ENCODE measurements around the gene CPS1.

Gene CPS1

DNA sequence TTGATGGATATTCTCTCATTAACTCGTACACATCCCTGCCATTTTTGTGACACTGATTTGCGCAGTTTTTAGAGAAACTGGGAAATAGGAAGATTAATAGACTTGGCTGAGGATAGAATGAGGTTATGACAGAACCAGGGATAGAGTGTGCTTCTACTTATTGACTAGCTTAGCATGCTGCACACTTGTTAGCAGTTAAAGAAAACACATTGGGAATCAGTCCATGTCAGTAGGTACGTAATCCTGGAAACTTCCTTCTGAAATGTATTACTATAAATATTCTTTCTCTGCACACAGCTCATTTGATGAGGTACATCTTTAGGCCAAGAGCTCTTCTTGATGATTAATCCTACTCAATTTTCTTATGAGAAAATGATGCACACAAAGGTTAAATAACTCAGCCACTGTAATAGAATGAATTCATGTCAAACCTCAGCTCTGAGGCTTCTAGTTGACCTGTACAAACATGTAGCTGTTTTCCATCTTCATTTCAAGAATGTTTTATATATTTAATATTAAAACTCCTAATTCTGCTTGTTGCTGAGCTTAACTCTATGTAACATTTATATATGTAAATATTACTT is 12.3 kb upstream of the CPS1 start:
- TF ChIP-seq L3MBTL2 (conservative IDR thresholded peaks at IDR 0.05): no peak
- TF ChIP-seq ZNF384 (IDR thresholded peaks at IDR 0.05): no peak
- TF ChIP-seq SP1 (IDR thresholded peaks at IDR 0.05): no peak
- no peak for TF ChIP-seq FOXM1 (IDR thresholded peaks at IDR 0.05; ENCODE audit: borderline replicate concordance)
- no peak for TF ChIP-seq SUZ12 (IDR thresholded peaks at IDR 0.05)
- TF ChIP-seq LEF1 (IDR thresholded peaks at IDR 0.05; ENCODE audit: borderline replicate concordance): no peak
- TF ChIP-seq FOXK2 (IDR thresholded peaks at IDR 0.05): no peak
- ChIA-PET POLR2A (no interaction called here), CTCF (no interaction called here)
- DNase-seq (ENCODE audit: extremely low spot score): no peak

DNA sequence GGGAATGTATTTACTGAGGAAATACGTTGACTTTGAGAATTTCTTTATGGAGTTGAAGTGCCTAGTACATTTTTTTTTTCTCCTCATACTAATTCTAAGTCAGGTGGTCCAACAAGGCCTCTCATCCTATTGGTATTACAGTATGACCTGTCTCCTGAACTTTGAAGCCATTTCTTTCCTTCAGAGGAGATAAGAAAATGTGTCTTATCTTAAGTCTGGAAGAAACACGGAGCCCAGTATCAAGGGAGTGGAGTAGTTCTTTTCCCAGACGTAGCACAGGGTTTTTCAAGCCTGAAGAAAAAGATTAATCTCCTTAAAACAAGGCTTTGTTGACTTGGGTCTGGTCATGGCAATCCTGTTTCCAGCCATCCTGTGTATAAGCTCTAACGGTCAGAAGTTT is 11.6 kb upstream of the CPS1 start:
- ChIA-PET POLR2A (no interaction called here), CTCF (no interaction called here)
- no peak for DNase-seq (ENCODE audit: extremely low spot score)
- no peak for TF ChIP-seq FOXM1 (IDR thresholded peaks at IDR 0.05; ENCODE audit: borderline replicate concordance)
- no peak for TF ChIP-seq FOXK2 (IDR thresholded peaks at IDR 0.05)
- no peak for TF ChIP-seq FOXA1 (IDR thresholded peaks at IDR 0.05)

DNA sequence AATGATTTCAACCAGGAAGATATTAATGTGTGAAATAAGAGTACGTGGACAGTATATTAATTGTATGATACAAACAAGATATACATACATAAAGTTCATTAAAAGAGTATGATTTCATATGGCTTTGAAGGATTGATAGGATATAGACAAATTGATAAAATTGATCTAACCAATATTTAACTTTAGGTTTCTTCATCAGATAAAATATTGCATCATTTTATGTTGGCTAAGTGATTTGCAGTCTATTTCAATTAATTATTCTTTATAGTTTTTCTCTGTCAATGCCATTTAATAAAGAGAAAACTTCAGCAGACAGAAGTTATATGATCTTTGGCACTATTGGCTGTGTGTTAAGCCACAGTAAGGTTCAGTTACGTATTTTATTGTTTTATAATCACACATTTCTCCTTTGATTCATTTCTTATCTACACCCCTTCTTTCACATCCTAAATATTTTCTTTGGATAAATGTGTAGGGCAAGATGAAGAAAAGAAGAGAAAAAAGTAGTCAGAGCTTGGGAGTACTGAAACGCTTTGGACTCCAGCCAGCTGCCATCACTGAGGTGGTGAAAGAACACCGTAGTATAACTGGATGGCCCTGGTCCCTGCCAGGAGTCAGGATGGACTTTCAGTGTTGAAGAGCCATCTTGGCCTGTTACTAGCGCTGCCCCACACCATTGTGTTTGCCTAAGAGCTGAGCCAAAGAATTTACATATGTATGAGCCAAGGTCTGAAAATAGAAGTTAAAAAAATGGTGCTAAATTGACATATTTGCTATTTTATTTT is 9.8 kb upstream of the CPS1 start:
- CTCF ChIA-PET: no interaction called here
- no peak for DNase-seq (ENCODE audit: extremely low spot score)
- TF ChIP-seq L3MBTL2 (conservative IDR thresholded peaks at IDR 0.05): no peak
- no peak for TF ChIP-seq LEF1 (IDR thresholded peaks at IDR 0.05; ENCODE audit: borderline replicate concordance)
- TF ChIP-seq, protein P1, sequence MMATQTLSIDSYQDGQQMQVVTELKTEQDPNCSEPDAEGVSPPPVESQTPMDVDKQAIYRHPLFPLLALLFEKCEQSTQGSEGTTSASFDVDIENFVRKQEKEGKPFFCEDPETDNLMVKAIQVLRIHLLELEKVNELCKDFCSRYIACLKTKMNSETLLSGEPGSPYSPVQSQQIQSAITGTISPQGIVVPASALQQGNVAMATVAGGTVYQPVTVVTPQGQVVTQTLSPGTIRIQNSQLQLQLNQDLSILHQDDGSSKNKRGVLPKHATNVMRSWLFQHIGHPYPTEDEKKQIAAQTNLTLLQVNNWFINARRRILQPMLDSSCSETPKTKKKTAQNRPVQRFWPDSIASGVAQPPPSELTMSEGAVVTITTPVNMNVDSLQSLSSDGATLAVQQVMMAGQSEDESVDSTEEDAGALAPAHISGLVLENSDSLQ (IDR thresholded peaks at IDR 0.05): no peak
- no peak for TF ChIP-seq ARNT (IDR thresholded peaks at IDR 0.05)
- no peak for TF ChIP-seq FOXA1 (IDR thresholded peaks at IDR 0.05)
- no peak for TF ChIP-seq FOXM1 (IDR thresholded peaks at IDR 0.05; ENCODE audit: borderline replicate concordance)
- TF ChIP-seq SP1 (IDR thresholded peaks at IDR 0.05): no peak
- TF ChIP-seq ZNF384 (IDR thresholded peaks at IDR 0.05): no peak
- TF ChIP-seq CTBP1 (IDR thresholded peaks at IDR 0.05; ENCODE audit: borderline replicate concordance): no peak
- no peak for TF ChIP-seq HDGF (IDR thresholded peaks at IDR 0.05; ENCODE audit: borderline replicate concordance)
- TF ChIP-seq ELF4 (IDR thresholded peaks at IDR 0.05): no peak
- POLR2A ChIA-PET: no interaction called here

DNA sequence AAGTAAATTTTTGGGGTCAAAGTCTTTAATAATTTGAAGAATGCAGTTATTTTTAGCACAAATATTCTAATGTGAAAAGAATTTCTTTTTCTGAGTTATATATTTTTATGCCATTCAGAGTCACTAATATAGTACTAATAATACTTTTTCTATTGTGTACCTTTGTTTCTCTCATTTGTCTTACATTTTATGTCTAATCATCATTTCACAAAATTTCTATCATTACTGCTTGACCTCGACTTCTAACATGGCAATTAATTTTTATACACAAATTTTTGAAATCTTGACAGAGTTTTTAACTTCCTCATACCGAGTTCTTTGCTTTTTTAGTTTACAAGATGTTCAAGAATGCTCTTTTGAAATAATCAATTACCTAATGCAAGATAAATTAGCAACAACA is 8.4 kb upstream of the CPS1 start:
- no peak for TF ChIP-seq ELF4 (IDR thresholded peaks at IDR 0.05)
- TF ChIP-seq FOXM1 (IDR thresholded peaks at IDR 0.05; ENCODE audit: borderline replicate concordance): no peak
- TF ChIP-seq ZNF384 (IDR thresholded peaks at IDR 0.05): no peak
- no peak for TF ChIP-seq SP1 (IDR thresholded peaks at IDR 0.05)
- TF ChIP-seq, protein P1 (IDR thresholded peaks at IDR 0.05): no peak
- TF ChIP-seq NFRKB (IDR thresholded peaks at IDR 0.05): no peak
- TF ChIP-seq CTBP1 (IDR thresholded peaks at IDR 0.05; ENCODE audit: borderline replicate concordance): no peak
- no peak for TF ChIP-seq BHLHE40 (IDR thresholded peaks at IDR 0.05; ENCODE audit: borderline replicate concordance)
- no peak for TF ChIP-seq HDGF (IDR thresholded peaks at IDR 0.05; ENCODE audit: borderline replicate concordance)
- TF ChIP-seq L3MBTL2 (conservative IDR thresholded peaks at IDR 0.05): no peak
- no peak for TF ChIP-seq TARDBP (IDR thresholded peaks at IDR 0.05)
- no peak for TF ChIP-seq FOXK2 (IDR thresholded peaks at IDR 0.05)
- TF ChIP-seq ARNT (IDR thresholded peaks at IDR 0.05): no peak
- no peak for TF ChIP-seq SUZ12 (IDR thresholded peaks at IDR 0.05)
- TF ChIP-seq LEF1 (IDR thresholded peaks at IDR 0.05; ENCODE audit: borderline replicate concordance): no peak
- TF ChIP-seq FOXA1 (IDR thresholded peaks at IDR 0.05): no peak
- ChIA-PET POLR2A (no interaction called here), CTCF (no interaction called here)
- DNase-seq (ENCODE audit: extremely low spot score): no peak

DNA sequence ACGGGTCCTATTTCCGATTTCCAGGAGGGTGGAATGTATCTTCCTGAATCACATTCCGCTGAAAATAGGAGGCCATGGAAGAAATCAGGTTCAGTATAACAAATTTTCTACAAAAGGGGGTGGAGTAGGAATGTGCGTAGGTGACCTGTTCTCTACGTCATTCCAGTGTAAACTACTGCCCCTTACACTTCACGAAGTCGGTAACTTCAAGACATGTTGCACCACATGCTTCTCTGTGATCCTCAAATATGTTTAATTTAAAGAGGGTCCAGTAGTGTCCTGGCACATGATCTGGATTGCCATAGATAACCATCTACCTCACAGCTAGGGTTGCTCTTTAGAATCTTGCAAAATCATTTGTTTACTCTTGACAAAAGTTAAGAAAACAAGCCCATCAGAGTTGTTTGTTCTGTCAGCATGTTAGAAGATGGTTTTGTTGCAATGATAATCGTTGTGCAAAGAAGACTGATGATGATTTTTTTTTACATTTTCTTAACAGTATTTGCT is 7.5 kb upstream of the CPS1 start:
- CTCF ChIA-PET: no interaction called here

More for the DNA sequence above, 7.5 kb upstream of the CPS1 start:
- TF ChIP-seq CTBP1 (IDR thresholded peaks at IDR 0.05; ENCODE audit: borderline replicate concordance) (no peak), L3MBTL2 (conservative IDR thresholded peaks at IDR 0.05) (no peak), ELF4 (IDR thresholded peaks at IDR 0.05) (no peak), ZNF384 (IDR thresholded peaks at IDR 0.05) (no peak), ARNT (IDR thresholded peaks at IDR 0.05) (no peak), FOXM1 (IDR thresholded peaks at IDR 0.05; ENCODE audit: borderline replicate concordance) (no peak), FOXA1 (IDR thresholded peaks at IDR 0.05) (no peak), SUZ12 (IDR thresholded peaks at IDR 0.05) (no peak), NFRKB (IDR thresholded peaks at IDR 0.05) (no peak), SP1 (IDR thresholded peaks at IDR 0.05) (no peak), BHLHE40 (IDR thresholded peaks at IDR 0.05; ENCODE audit: borderline replicate concordance) (no peak), FOXK2 (IDR thresholded peaks at IDR 0.05) (no peak), TARDBP (IDR thresholded peaks at IDR 0.05) (no peak), LEF1 (IDR thresholded peaks at IDR 0.05; ENCODE audit: borderline replicate concordance) (no peak), HDGF (IDR thresholded peaks at IDR 0.05; ENCODE audit: borderline replicate concordance) (no peak)
- TF ChIP-seq, protein P1 (IDR thresholded peaks at IDR 0.05): no peak
- POLR2A ChIA-PET: no interaction called here
- DNase-seq (ENCODE audit: extremely low spot score): no peak

Data from HEK293T (cell line).